ENCODE results near the gene ZDHHC9. TPM values are rescaled to one million over a fixed set of nuclear protein-coding genes. Genes with fewer than 3 reads are reported as not detected.
"Not testable (repeated sequence)": the region's sequence is repeated elsewhere in the genome, so short reads cannot be mapped to it uniquely, and the experiment has no call there.

ZDHHC9 gene
- 10 to 100 TPM in 1 of 2 experiments, 1 to 10 TPM in 1; 9.6 to 12.3 TPM for total RNA-seq
- 1 to 10 TPM; 4.1 to 7.5 (median 5.8) TPM for polyA plus RNA-seq
- 5.9 to 15.4 (median 12.4) reads per million in 6 experiments for total RNA-seq

GRCh38 chrX:129843459-129844306, at the start of gene ZDHHC9:
Gene ZDHHC9 (minus strand): TSS chrX:129843886. CDS start chrX:129841945, 1,941 bp downstream.
- Mint-ChIP-seq H3K4me3 (peak within 1 kb of the TSS; percentile 89 to 94 (median 92)), H3K9me3 (no peaks in the 10 kb centered on the region), H3K27ac (peak within 1 kb of the TSS; percentile 72 to 95 (median 84)), H3K27me3 (no peaks in the 10 kb centered on the region), H3K4me1 (peaks cover 15 to 39% (median 27%) of the 10 kb centered on the region in 4 donors), H3K36me3 (peaks cover 0 to 3% (median 0%) of the 10 kb centered on the region in 3 donors)
- POLR2A ChIA-PET, result interaction anchor here (0.5 to 1.3 kb wide), 3 partner anchors 62 to 71 kb away, joined by 4 to 5 read pairs (median 5); partner anchors contain the start of gene UTP14A
- DNase-seq, result peak; percentile 71 to 92 (median 84)
- ATAC-seq, result peak; percentile 96 to 97

- no peaks in the 10 kb centered on the region for H3K4me1 Mint-ChIP-seq
- no peaks in the 10 kb centered on the region for H3K9me3 Mint-ChIP-seq
Measured at GRCh38 chrX:129877401-129877800, 33.7 kb upstream of the ZDHHC9 start.

GRCh38 chrX:129876771-129877305, 33.2 kb upstream of the ZDHHC9 start:
- no peak for DNase-seq
- no peaks in the 10 kb centered on the region for H3K36me3 Mint-ChIP-seq
- H3K4me3 Mint-ChIP-seq, result peak overlapping the region in 1 of 10 donors; percentile 45
- H3K9me3 Mint-ChIP-seq, result no peaks in the 10 kb centered on the region
- ATAC-seq, result no peak
- POLR2A ChIA-PET, result interaction anchor here (0.6 kb wide), 1 partner anchor 16 kb away, joined by 3 read pairs; no protein-coding TSS in a partner anchor
- H3K27me3 Mint-ChIP-seq, result no peaks in the 10 kb centered on the region
- peak overlapping the region in 2 of 10 donors; percentile 20 to 31 for H3K27ac Mint-ChIP-seq
- H3K4me1 Mint-ChIP-seq, result no peaks in the 10 kb centered on the region

More at GRCh38 chrX:129877401-129877800, 33.7 kb upstream of the ZDHHC9 start:
- Mint-ChIP-seq H3K36me3 (no peaks in the 10 kb centered on the region), H3K4me3 (no peak overlapping the region), H3K27ac (no peak overlapping the region), H3K27me3 (no peaks in the 10 kb centered on the region)
- DNase-seq, result no peak
- ATAC-seq, result no peak
- POLR2A ChIA-PET, result no interaction called here

- Mint-ChIP-seq H3K4me3 (no peak overlapping the region), H3K4me1 (no peaks in the 10 kb centered on the region), H3K9me3 (no peaks in the 10 kb centered on the region), H3K27me3 (no peaks in the 10 kb centered on the region), H3K27ac (no peak overlapping the region), H3K36me3 (no peaks in the 10 kb centered on the region)
- POLR2A ChIA-PET, result no interaction called here
- DNase-seq (no peak), ATAC-seq (no peak)
Measured at GRCh38 chrX:129875669-129876068, 32.0 kb upstream of the ZDHHC9 start.

GRCh38 chrX:129872524-129872923, 28.8 kb upstream of the ZDHHC9 start:
- peaks cover 0 to 2% (median 0%) of the 10 kb centered on the region in 5 donors for H3K27me3 Mint-ChIP-seq
- no peak overlapping the region for H3K4me3 Mint-ChIP-seq
- no peaks in the 10 kb centered on the region for H3K4me1 Mint-ChIP-seq
- no peak for DNase-seq
- ATAC-seq, result no peak
- no peak overlapping the region for H3K27ac Mint-ChIP-seq
- no peaks in the 10 kb centered on the region for H3K36me3 Mint-ChIP-seq
- no peaks in the 10 kb centered on the region for H3K9me3 Mint-ChIP-seq
- POLR2A ChIA-PET, result interaction anchor here (0.6 kb wide), 1 partner anchor 86 kb away, joined by 3 read pairs; no protein-coding TSS in a partner anchor

- not testable (repeated sequence) for H3K4me1 Mint-ChIP-seq, H3K9me3 Mint-ChIP-seq, H3K4me3 Mint-ChIP-seq, H3K36me3 Mint-ChIP-seq, H3K27me3 Mint-ChIP-seq, DNase-seq, H3K27ac Mint-ChIP-seq, ATAC-seq
- POLR2A ChIA-PET, result interaction anchor here (0.7 kb wide), 1 partner anchor 80 kb away, joined by 4 read pairs; no protein-coding TSS in a partner anchor
Measured at GRCh38 chrX:129866321-129866720, 22.6 kb upstream of the ZDHHC9 start.

- H3K9me3 Mint-ChIP-seq, H3K27me3 Mint-ChIP-seq, H3K36me3 Mint-ChIP-seq, DNase-seq: not testable (repeated sequence)
- H3K4me1 Mint-ChIP-seq, result peaks cover 0 to 13% (median under 1%) of the 10 kb centered on the region in 4 donors
- peak overlapping the region in 1 of 10 donors; percentile 50 for H3K4me3 Mint-ChIP-seq
- POLR2A ChIA-PET, result interaction anchor here (0.6 to 0.9 kb wide), 2 partner anchors 12 to 45 kb away, joined by 3 read pairs; no protein-coding TSS in a partner anchor
- H3K27ac Mint-ChIP-seq, result peak overlapping the region in 5 of 10 donors; percentile 58 to 80 (median 74)
- peak in 1 of 2 donors; percentile 28 for ATAC-seq
Measured at GRCh38 chrX:129859134-129859533, 15.4 kb upstream of the ZDHHC9 start.

- peak overlapping the region in 2 of 10 donors; percentile 48 to 63 for H3K27ac Mint-ChIP-seq
- POLR2A ChIA-PET, result not testable (repeated sequence)
Measured at GRCh38 chrX:129851825-129852224, 8.1 kb upstream of the ZDHHC9 start.

GRCh38 chrX:129846716-129847115, 3.0 kb upstream of the ZDHHC9 start:
- peak overlapping the region in 7 of 10 donors; percentile 5 to 64 (median 8) for H3K4me3 Mint-ChIP-seq
- no peaks in the 10 kb centered on the region for H3K36me3 Mint-ChIP-seq
- H3K4me1 Mint-ChIP-seq, result peaks cover 13 to 30% (median 21%) of the 10 kb centered on the region in 4 donors
- H3K9me3 Mint-ChIP-seq, result no peaks in the 10 kb centered on the region
- DNase-seq, result peak in 8 of 10 donors; percentile 4 to 63 (median 26)
- peak; percentile 16 to 42 for ATAC-seq
- POLR2A ChIA-PET, result interaction anchor here (0.8 to 2.2 kb wide), 3 partner anchors 12 to 70 kb away, joined by 3 to 6 read pairs (median 3); no protein-coding TSS in a partner anchor
- no peaks in the 10 kb centered on the region for H3K27me3 Mint-ChIP-seq
- H3K27ac Mint-ChIP-seq, result peak overlapping the region in 9 of 10 donors; percentile 3 to 92 (median 53)

More at GRCh38 chrX:129851825-129852224, 8.1 kb upstream of the ZDHHC9 start:
- H3K9me3 Mint-ChIP-seq, H3K4me3 Mint-ChIP-seq, H3K4me1 Mint-ChIP-seq, DNase-seq, H3K27me3 Mint-ChIP-seq, H3K36me3 Mint-ChIP-seq, ATAC-seq: not testable (repeated sequence)

GRCh38 chrX:129845616-129846190, 2.0 kb upstream of the ZDHHC9 start:
- Mint-ChIP-seq H3K4me1 (peaks cover 13 to 38% (median 24%) of the 10 kb centered on the region in 4 donors), H3K9me3 (no peaks in the 10 kb centered on the region), H3K27ac (peak overlapping the region in 1 of 10 donors; percentile 92), H3K36me3 (no peaks in the 10 kb centered on the region), H3K4me3 (peak overlapping the region in 2 of 10 donors; percentile 11 to 28), H3K27me3 (no peaks in the 10 kb centered on the region)
- POLR2A ChIA-PET, result interaction anchor here (2.2 kb wide), 1 partner anchor 64 kb away, joined by 6 read pairs; no protein-coding TSS in a partner anchor
- no peak for DNase-seq
- no peak for ATAC-seq

GRCh38 chrX:129843209-129843458, 552 bp downstream of the ZDHHC9 start:
- H3K4me1 Mint-ChIP-seq, result peaks cover 15 to 39% (median 27%) of the 10 kb centered on the region in 4 donors
- H3K27ac Mint-ChIP-seq, result peak overlapping the region in 8 of 10 donors; percentile 23 to 75 (median 70)
- H3K27me3 Mint-ChIP-seq, result no peaks in the 10 kb centered on the region
- ATAC-seq (no peak), DNase-seq (no peak)
- H3K9me3 Mint-ChIP-seq, result no peaks in the 10 kb centered on the region
- H3K4me3 Mint-ChIP-seq, result peak overlapping the region; percentile 77 to 94 (median 88)
- POLR2A ChIA-PET, result interaction anchor here (0.5 to 1.3 kb wide), 3 partner anchors 63 to 70 kb away, joined by 4 to 5 read pairs (median 5); partner anchors contain the start of gene UTP14A
- H3K36me3 Mint-ChIP-seq, result peaks cover 0 to 3% (median 0%) of the 10 kb centered on the region in 3 donors

GRCh38 chrX:129842510-129843208, 1.0 kb downstream of the ZDHHC9 start:
- H3K27me3 Mint-ChIP-seq, result no peaks in the 10 kb centered on the region
- POLR2A ChIA-PET, result interaction anchor here (1.3 kb wide), 1 partner anchor 63 kb away, joined by 4 read pairs; the partner anchor contains the start of gene UTP14A
- H3K27ac Mint-ChIP-seq, result peak overlapping the region in 9 of 10 donors; percentile 16 to 75 (median 70)
- H3K9me3 Mint-ChIP-seq, result no peaks in the 10 kb centered on the region
- H3K4me1 Mint-ChIP-seq, result peaks cover 15 to 39% (median 27%) of the 10 kb centered on the region in 4 donors
- ATAC-seq (no peak), DNase-seq (no peak)
- peaks cover 0 to 3% (median 0%) of the 10 kb centered on the region in 3 donors for H3K36me3 Mint-ChIP-seq
- H3K4me3 Mint-ChIP-seq, result peak overlapping the region; percentile 77 to 92 (median 82)
